Measurements from ENCODE around the gene ZRANB3. TPM values are rescaled to one million over a fixed set of nuclear protein-coding genes. Genes with fewer than 3 reads are reported as not detected.

Gene ZRANB3
- total RNA-seq, 1 experiment from 2014 or later: 12.0 TPM

- no peaks in the 10 kb centered on the region for H3K36me3 ChIP-seq (ENCODE audit: control insufficient read depth in 1 of 2, insufficient read depth in 2 of 2, low read length in 2 of 2)
- CTCF ChIA-PET: no interaction called here
- TF ChIP-seq EZH2 (IDR thresholded peaks at IDR 0.05) (no peak), JUND (IDR thresholded peaks at IDR 0.05) (no peak), TCF7L2 (IDR thresholded peaks at IDR 0.05; ENCODE audit: borderline replicate concordance, extremely low read depth, insufficient read depth, insufficient read length) (no peak), CBX3 (IDR thresholded peaks at IDR 0.05; ENCODE audit: low read depth) (no peak), RAD21 (IDR thresholded peaks at IDR 0.05; ENCODE audit: low read depth) (no peak)
- TF ChIP-seq, protein P1, sequence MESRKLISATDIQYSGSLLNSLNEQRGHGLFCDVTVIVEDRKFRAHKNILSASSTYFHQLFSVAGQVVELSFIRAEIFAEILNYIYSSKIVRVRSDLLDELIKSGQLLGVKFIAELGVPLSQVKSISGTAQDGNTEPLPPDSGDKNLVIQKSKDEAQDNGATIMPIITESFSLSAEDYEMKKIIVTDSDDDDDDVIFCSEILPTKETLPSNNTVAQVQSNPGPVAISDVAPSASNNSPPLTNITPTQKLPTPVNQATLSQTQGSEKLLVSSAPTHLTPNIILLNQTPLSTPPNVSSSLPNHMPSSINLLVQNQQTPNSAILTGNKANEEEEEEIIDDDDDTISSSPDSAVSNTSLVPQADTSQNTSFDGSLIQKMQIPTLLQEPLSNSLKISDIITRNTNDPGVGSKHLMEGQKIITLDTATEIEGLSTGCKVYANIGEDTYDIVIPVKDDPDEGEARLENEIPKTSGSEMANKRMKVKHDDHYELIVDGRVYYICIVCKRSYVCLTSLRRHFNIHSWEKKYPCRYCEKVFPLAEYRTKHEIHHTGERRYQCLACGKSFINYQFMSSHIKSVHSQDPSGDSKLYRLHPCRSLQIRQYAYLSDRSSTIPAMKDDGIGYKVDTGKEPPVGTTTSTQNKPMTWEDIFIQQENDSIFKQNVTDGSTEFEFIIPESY (IDR thresholded peaks at IDR 0.05; ENCODE audit: extremely low read depth, insufficient replicate concordance, low read length): no peak
- POLR2A ChIA-PET: no interaction called here
- intact Hi-C loops (cut with micrococcal nuclease): no loop called here
- H3K9me3 ChIP-seq (ENCODE audit: control insufficient read depth in 1 of 2, insufficient read depth in 1 of 2, low read depth in 1 of 2, low read length in 2 of 2): no peaks in the 10 kb centered on the region
- RAD21 ChIA-PET (ENCODE audit: low non-redundant PET in 1 of 2, low total read pairs in 2 of 2, uncharacterized antibody in 2 of 2, unreplicated experiment in 2 of 2): no interaction called here
- no peaks in the 10 kb centered on the region for H4K20me1 ChIP-seq (ENCODE audit: insufficient read depth)
- no peaks in the 10 kb centered on the region for H3K27me3 ChIP-seq (ENCODE audit: insufficient read depth, low read length)
- no peaks in the 10 kb centered on the region for H3K4me1 ChIP-seq (ENCODE audit: control insufficient read depth in 1 of 2, insufficient read depth in 2 of 2, low read length in 2 of 2)
- H3K79me2 ChIP-seq (ENCODE audit: insufficient read depth, low read length): no peaks in the 10 kb centered on the region
- no peaks in the 10 kb centered on the region for H3K9me2 ChIP-seq (ENCODE audit: insufficient read depth)
- DNase-seq (ENCODE audit: low read depth, low spot score): no peak
- no TSS peak for BruUV-seq (replicated peaks)
- H3K4me3 ChIP-seq (replicated peaks in 1 of 2; ENCODE audit: low read depth in 1 of 2, low read length in 2 of 2): no peak overlapping the region
- no peak overlapping the region for H3K9ac ChIP-seq (ENCODE audit: low read length)
- no peak overlapping the region for H2AFZ ChIP-seq (ENCODE audit: low read depth, low read length, poor library complexity, severe bottlenecking)
- H3K27ac ChIP-seq (ENCODE audit: low read depth, low read length): no peak overlapping the region
- H3K4me2 ChIP-seq (ENCODE audit: low read length): no peak overlapping the region
- no peak for ATAC-seq
Measured at GRCh38 chr2:135373702-135374101, 157.3 kb downstream of the ZRANB3 start.

GRCh38 chr2:135349941-135350340 lies 181.1 kb downstream of the ZRANB3 start:
- no peaks in the 10 kb centered on the region for H3K36me3 ChIP-seq (ENCODE audit: control insufficient read depth in 1 of 2, insufficient read depth in 2 of 2, low read length in 2 of 2)
- ChIA-PET CTCF (no interaction called here), RAD21 (ENCODE audit: low non-redundant PET in 1 of 2, low total read pairs in 2 of 2, uncharacterized antibody in 2 of 2, unreplicated experiment in 2 of 2) (no interaction called here), POLR2A (no interaction called here)
- TF ChIP-seq EZH2phosphoT487 (IDR thresholded peaks at IDR 0.05; ENCODE audit: borderline replicate concordance): no peak
- TF ChIP-seq, protein P1 (IDR thresholded peaks at IDR 0.05; ENCODE audit: extremely low read depth, insufficient replicate concordance, low read length): no peak
- TF ChIP-seq, protein P2, sequence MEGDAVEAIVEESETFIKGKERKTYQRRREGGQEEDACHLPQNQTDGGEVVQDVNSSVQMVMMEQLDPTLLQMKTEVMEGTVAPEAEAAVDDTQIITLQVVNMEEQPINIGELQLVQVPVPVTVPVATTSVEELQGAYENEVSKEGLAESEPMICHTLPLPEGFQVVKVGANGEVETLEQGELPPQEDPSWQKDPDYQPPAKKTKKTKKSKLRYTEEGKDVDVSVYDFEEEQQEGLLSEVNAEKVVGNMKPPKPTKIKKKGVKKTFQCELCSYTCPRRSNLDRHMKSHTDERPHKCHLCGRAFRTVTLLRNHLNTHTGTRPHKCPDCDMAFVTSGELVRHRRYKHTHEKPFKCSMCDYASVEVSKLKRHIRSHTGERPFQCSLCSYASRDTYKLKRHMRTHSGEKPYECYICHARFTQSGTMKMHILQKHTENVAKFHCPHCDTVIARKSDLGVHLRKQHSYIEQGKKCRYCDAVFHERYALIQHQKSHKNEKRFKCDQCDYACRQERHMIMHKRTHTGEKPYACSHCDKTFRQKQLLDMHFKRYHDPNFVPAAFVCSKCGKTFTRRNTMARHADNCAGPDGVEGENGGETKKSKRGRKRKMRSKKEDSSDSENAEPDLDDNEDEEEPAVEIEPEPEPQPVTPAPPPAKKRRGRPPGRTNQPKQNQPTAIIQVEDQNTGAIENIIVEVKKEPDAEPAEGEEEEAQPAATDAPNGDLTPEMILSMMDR (IDR thresholded peaks at IDR 0.05 in 2 of 3, conservative IDR thresholded peaks at IDR 0.05 in 1 of 3; ENCODE audit: borderline replicate concordance in 1 of 3, insufficient read depth in 1 of 3, low read depth in 2 of 3, low read length in 2 of 3): no peak
- no peak for TF ChIP-seq ELF1 (IDR thresholded peaks at IDR 0.05; ENCODE audit: borderline replicate concordance, low read depth)
- TF ChIP-seq YY1 (IDR thresholded peaks at IDR 0.05; ENCODE audit: extremely low read depth, insufficient replicate concordance, low read depth, low read length): no peak
- no peak for TF ChIP-seq EGR1 (IDR thresholded peaks at IDR 0.05; ENCODE audit: low read depth)
- TF ChIP-seq CBX3 (IDR thresholded peaks at IDR 0.05; ENCODE audit: low read depth): no peak
- no peak for TF ChIP-seq SP1 (IDR thresholded peaks at IDR 0.05; ENCODE audit: low read depth)
- ATAC-seq (no peak), DNase-seq (ENCODE audit: low read depth, low spot score) (no peak)
- no peak overlapping the region for H2AFZ ChIP-seq (ENCODE audit: low read depth, low read length, poor library complexity, severe bottlenecking)
- H4K20me1 ChIP-seq (ENCODE audit: insufficient read depth): no peaks in the 10 kb centered on the region; the same call in 1 of the 2 replicates
- H3K79me2 ChIP-seq (ENCODE audit: insufficient read depth, low read length): no peaks in the 10 kb centered on the region
- no peak overlapping the region for H3K27ac ChIP-seq (ENCODE audit: low read depth, low read length)
- no peak overlapping the region for H3K9ac ChIP-seq (ENCODE audit: low read length)
- no peaks in the 10 kb centered on the region for H3K4me1 ChIP-seq (ENCODE audit: control insufficient read depth in 1 of 2, insufficient read depth in 2 of 2, low read length in 2 of 2)
- no peaks in the 10 kb centered on the region for H3K9me3 ChIP-seq (ENCODE audit: control insufficient read depth in 1 of 2, insufficient read depth in 1 of 2, low read depth in 1 of 2, low read length in 2 of 2)
- H3K4me3 ChIP-seq (replicated peaks in 1 of 2; ENCODE audit: low read depth in 1 of 2, low read length in 2 of 2): no peak overlapping the region
- no peaks in the 10 kb centered on the region for H3K27me3 ChIP-seq (ENCODE audit: insufficient read depth, low read length)
- BruUV-seq (replicated peaks): no TSS peak
- H3K4me2 ChIP-seq (ENCODE audit: low read length): no peak overlapping the region
- intact Hi-C loops (cut with micrococcal nuclease): no loop called here
- H3K9me2 ChIP-seq (ENCODE audit: insufficient read depth): no peaks in the 10 kb centered on the region

All from HCT116 (cell line).